ENCODE results near the gene LRP1-AS. TPM values are rescaled to one million over a fixed set of nuclear protein-coding genes. Genes with fewer than 3 reads are reported as not detected.

LRP1-AS gene
- total RNA-seq, 1 donor from 2014 or later, result not detected

GRCh38 chr12:57152639-57153038, 5.2 kb upstream of the LRP1-AS start:
- peaks cover 48% of the 10 kb centered on the region for H3K36me3 ChIP-seq
- DNase-seq, result no peak
- H3K4me3 ChIP-seq, result peak overlapping the region; percentile 19
- no peaks in the 10 kb centered on the region for H3K9me3 ChIP-seq (replicated peaks)
- TF ChIP-seq CTCF (IDR thresholded peaks at IDR 0.05; ENCODE audit: borderline replicate concordance), result no peak
- H3K4me1 ChIP-seq, result peaks cover 69% of the 10 kb centered on the region
- peak overlapping the region; percentile 94 for H3K27ac ChIP-seq (replicated peaks)
- H3K27me3 ChIP-seq (ENCODE audit: low read depth), result no peaks in the 10 kb centered on the region
- intact Hi-C loops (cut with micrococcal nuclease), result no loop called here

- DNase-seq, result peak; percentile 61
- Histone ChIP-seq H3K36me3 (peaks cover 41% of the 10 kb centered on the region), H3K9me3 (replicated peaks) (no peaks in the 10 kb centered on the region), H3K4me3 (peak overlapping the region; percentile 19), H3K27me3 (ENCODE audit: low read depth) (no peaks in the 10 kb centered on the region), H3K27ac (replicated peaks) (peak overlapping the region; percentile 94), H3K4me1 (peaks cover 75% of the 10 kb centered on the region)
- intact Hi-C loops (cut with micrococcal nuclease), result no loop called here
- TF ChIP-seq CTCF (IDR thresholded peaks at IDR 0.05; ENCODE audit: borderline replicate concordance), result no peak
These were observed 4.6 kb upstream of the LRP1-AS start for GRCh38 chr12:57151741-57152630.

- Histone ChIP-seq H3K9me3 (replicated peaks) (no peaks in the 10 kb centered on the region), H3K36me3 (peaks cover 41% of the 10 kb centered on the region), H3K27me3 (ENCODE audit: low read depth) (no peaks in the 10 kb centered on the region), H3K4me3 (no peak overlapping the region), H3K4me1 (peaks cover 90% of the 10 kb centered on the region), H3K27ac (replicated peaks) (peak overlapping the region; percentile 94)
- TF ChIP-seq CTCF (IDR thresholded peaks at IDR 0.05; ENCODE audit: borderline replicate concordance), result no peak
- intact Hi-C loops (cut with micrococcal nuclease), result no loop called here
- DNase-seq, result no peak
These were observed 3.1 kb upstream of the LRP1-AS start for GRCh38 chr12:57150400-57151000.

- TF ChIP-seq CTCF (IDR thresholded peaks at IDR 0.05; ENCODE audit: borderline replicate concordance), result no peak
- peak overlapping the region; percentile 44 for H3K4me3 ChIP-seq
- peak overlapping the region; percentile 94 for H3K27ac ChIP-seq (replicated peaks)
- peak; percentile 82 for DNase-seq
- no peaks in the 10 kb centered on the region for H3K9me3 ChIP-seq (replicated peaks)
- H3K27me3 ChIP-seq (ENCODE audit: low read depth), result no peaks in the 10 kb centered on the region
- intact Hi-C loops (cut with micrococcal nuclease), result no loop called here
- peaks cover 41% of the 10 kb centered on the region for H3K36me3 ChIP-seq
- peaks cover 96% of the 10 kb centered on the region for H3K4me1 ChIP-seq
These were observed 2.0 kb upstream of the LRP1-AS start for GRCh38 chr12:57149245-57149900.

- Histone ChIP-seq H3K4me3 (peak overlapping the region; percentile 44), H3K9me3 (replicated peaks) (no peaks in the 10 kb centered on the region), H3K4me1 (peaks cover 96% of the 10 kb centered on the region), H3K36me3 (peaks cover 41% of the 10 kb centered on the region), H3K27me3 (ENCODE audit: low read depth) (no peaks in the 10 kb centered on the region), H3K27ac (replicated peaks) (peak overlapping the region; percentile 94)
- no peak for TF ChIP-seq CTCF (IDR thresholded peaks at IDR 0.05; ENCODE audit: borderline replicate concordance)
- DNase-seq, result peak; percentile 82
- intact Hi-C loops (cut with micrococcal nuclease), result no loop called here
These were observed 1.2 kb upstream of the LRP1-AS start for GRCh38 chr12:57148469-57149244.
